Astrocyte of the spinal cord (primary cell): Measurements from ENCODE around the gene C6orf120.

ENCODE experiments used
- DNase-seq: peaks from one replicate; pipeline ENCODE4 v3.0.0; 2011; ENCODE audit warnings: low read depth, low spot score
- H3K4me3 ChIP-seq: 2 replicates; pipeline ENCODE4 v1.5.1; 2011; ENCODE audit warnings: low read depth, mild to moderate bottlenecking, low read length, moderate library complexity
- in situ Hi-C: cut with HindIII; loops from 2 replicates; pipeline ENCODE4 v1.10.0; 2017; ENCODE audit warnings: low sequenced_read_pairs
- TF ChIP-seq, protein P1 (sequence below): IDR thresholded peaks from 2 replicates; pipeline ENCODE4 v1.5.1; 2012; ENCODE audit warnings: low read depth, mild to moderate bottlenecking, low read length, inconsistent platforms

The C6orf120 gene

DNA sequence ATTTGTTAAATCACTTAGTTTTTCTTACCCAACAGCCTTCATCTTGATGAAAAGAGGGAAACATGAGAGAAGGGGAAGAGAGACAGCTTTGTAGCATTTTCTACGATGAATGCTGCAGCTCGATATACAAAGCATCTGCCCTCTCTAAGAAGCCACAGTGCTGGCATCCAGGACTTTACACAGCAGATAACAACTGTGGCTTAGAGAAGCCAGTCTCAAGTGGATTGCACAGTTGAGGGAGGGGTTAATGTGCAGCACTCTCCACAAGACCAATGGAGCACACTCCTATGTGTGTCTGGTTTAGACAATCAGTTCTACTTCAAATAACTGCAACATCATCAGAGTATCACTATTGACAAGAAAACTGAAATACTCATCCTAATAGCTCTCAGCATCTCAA is 5.8 kb downstream of the C6orf120 start:
- DNase-seq = no peak
- in situ Hi-C loops = no loop called here
- H3K4me3 ChIP-seq = no peak overlapping the region
- TF ChIP-seq, protein P1, sequence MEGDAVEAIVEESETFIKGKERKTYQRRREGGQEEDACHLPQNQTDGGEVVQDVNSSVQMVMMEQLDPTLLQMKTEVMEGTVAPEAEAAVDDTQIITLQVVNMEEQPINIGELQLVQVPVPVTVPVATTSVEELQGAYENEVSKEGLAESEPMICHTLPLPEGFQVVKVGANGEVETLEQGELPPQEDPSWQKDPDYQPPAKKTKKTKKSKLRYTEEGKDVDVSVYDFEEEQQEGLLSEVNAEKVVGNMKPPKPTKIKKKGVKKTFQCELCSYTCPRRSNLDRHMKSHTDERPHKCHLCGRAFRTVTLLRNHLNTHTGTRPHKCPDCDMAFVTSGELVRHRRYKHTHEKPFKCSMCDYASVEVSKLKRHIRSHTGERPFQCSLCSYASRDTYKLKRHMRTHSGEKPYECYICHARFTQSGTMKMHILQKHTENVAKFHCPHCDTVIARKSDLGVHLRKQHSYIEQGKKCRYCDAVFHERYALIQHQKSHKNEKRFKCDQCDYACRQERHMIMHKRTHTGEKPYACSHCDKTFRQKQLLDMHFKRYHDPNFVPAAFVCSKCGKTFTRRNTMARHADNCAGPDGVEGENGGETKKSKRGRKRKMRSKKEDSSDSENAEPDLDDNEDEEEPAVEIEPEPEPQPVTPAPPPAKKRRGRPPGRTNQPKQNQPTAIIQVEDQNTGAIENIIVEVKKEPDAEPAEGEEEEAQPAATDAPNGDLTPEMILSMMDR = no peak

DNA sequence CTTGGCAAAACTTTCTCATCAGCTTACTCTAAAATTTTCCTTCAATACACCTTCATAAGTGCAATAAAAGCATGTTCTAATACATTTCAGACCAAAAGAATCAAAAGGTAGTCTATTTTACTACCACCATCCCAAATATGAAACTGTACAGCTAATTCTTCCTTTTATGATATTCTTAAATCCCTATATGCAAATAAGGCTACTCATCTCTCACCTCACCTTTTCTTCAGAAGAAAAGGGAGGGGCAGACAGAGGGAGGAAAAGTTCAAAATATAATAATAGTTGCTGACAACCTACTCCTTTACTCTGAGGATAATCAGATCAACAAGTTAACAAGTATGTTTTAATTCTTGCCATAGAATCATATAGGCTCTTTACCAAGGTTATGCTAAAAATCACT is 7.4 kb downstream of the C6orf120 start:
- no peak overlapping the region for H3K4me3 ChIP-seq
- in situ Hi-C loops = no loop called here
- TF ChIP-seq, protein P1 = no peak
- no peak for DNase-seq

DNA sequence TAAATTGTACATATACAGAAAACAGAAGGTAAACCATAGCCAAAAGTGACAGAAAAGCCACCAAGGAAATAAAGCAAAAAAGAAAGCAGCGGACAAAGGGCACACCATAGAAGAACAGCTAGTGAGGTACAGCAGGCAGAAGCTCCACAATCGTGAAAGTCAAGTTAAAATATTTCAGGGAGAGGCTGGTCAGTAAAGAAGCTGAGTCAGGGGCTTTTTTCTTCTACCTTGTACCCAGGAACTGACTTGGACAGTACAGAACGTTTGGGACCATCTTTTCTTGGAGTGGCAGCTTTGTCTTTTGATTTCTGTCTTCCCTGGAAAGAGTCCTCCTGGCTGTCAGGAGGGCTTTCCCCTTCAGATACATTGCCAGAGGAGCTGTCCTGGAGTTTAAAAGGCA is 8.1 kb downstream of the C6orf120 start:
- TF ChIP-seq, protein P1 = no peak
- no peak for DNase-seq
- no peak overlapping the region for H3K4me3 ChIP-seq
- in situ Hi-C loops = no loop called here

DNA sequence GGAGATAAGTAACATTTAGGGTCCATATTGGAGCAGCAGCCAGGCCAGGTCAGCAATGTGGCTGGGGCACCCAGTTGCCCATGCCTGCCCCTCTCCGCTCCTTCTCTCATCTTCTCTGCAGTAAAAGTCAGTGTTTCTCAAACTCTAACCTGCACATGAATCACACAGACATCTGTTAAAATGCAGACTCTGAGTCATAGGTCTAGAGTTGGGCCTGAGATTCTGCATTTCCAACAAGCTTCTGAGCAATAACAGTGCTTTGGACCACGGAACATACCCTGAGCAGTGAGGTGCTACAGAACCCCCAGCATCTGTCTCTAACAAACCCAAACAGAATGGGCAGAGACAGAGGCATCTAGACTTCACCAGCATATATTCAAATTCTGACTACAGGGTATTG is 12.3 kb downstream of the C6orf120 start:
- DNase-seq = no peak
- in situ Hi-C loops = no loop called here
- TF ChIP-seq, protein P1 = no peak

DNA sequence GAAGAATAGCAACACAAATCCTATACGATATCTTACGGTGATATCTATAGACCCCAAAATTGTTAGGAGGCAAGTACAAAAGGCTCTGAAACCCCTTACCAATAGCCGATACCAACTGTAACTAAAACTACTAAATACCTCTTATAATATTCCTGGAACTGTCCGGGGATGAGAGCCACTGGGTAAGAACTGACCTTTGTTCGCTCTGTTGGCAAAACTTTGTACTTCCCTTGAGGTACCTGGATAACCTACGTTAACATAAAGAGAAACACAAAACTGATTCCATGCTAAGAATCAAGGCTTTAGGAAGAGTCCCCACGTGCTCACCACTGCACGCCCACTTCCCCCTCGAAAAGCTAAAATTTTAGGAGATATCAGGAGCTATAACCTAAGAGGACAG is 12.7 kb downstream of the C6orf120 start:
- in situ Hi-C loops = no loop called here
- TF ChIP-seq, protein P1 = no peak
- DNase-seq = no peak
- no peak overlapping the region for H3K4me3 ChIP-seq

More for the DNA sequence above, 12.3 kb downstream of the C6orf120 start:
- H3K4me3 ChIP-seq = no peak overlapping the region

DNA sequence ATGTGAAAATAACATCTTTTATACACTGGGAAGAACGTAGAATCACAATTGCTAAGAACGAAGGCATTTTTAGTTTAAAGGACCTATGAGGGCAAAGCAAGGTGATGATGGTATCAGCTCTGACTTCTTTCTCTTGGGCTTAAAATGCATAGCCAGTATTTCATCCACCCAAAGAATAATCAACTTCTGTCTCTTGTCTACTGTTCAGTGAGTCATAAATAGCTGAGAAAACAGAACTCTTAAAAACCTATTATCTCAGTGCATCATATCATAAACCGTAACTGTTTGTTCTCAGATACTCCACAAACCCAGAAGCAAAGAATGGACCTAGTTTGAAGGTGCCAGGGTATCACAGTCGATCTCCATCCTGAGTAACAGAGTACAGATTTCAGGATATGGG is 17.2 kb downstream of the C6orf120 start:
- TF ChIP-seq, protein P1 = no peak
- no peak overlapping the region for H3K4me3 ChIP-seq
- in situ Hi-C loops = no loop called here
- DNase-seq = peak; percentile 25

DNA sequence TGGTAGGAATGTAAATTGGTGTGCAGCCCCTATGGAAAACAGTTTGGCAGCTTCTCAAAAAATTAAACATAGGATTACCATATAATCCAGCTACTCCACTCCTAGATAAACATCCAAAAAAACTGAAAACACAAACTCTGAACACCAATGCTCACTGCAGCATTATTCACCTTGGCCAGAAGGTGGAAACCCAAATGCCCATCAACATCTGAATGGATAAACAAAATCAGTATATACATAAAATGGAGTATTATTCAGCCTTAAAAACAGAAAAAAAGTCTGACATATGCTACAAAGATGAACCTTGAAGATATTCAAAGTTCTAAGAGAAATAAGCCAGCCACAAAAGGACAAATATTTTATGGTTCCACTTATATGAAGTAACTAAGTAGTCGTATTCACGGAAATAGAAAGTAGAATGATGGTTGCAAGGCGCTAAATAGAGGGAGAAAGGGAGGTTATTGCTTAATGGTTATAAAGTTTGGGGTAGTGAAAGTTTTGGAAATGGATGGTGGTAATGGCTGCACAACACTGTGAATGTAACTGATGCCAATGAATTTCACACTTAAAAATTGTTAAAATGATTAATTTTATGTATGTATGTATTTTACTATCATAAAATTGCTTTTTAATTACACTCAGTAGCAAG is 18.4 kb downstream of the C6orf120 start:
- TF ChIP-seq, protein P1 = no peak

More for the DNA sequence above, 18.4 kb downstream of the C6orf120 start:
- no peak for DNase-seq
- in situ Hi-C loops = no loop called here
- no peak overlapping the region for H3K4me3 ChIP-seq
